Calu3 (cell line): Measurements from ENCODE around the gene PRRG1. TPM values are rescaled to one million over a fixed set of nuclear protein-coding genes. Genes with fewer than 3 reads are reported as not detected.

ENCODE experiments used
- BruUV-seq: library from RNA; stranded (reverse); fragments of 400-500 nt; replicated peaks from 2 replicates; lab custom pipeline; 2021; lab: Mats Ljungman, UMichigan
- CTCF ChIA-PET: fragments of 300-600 bp; sonication (Branson Sonifier 250); formaldehyde crosslinking; loops from one replicate; lab custom pipeline; 2022; ENCODE audit warnings: antibody characterized with exemption; lab: Charles Lee
- DNase-seq: peaks from one replicate; pipeline ENCODE4 v3.0.0; 2022
- H3K27ac Mint-ChIP-seq: one replicate; pipeline ENCODE4 v1.8.0; 2022; ENCODE audit warnings: mixed read lengths; ENCODE audit not compliant: unreplicated experiment
- H3K27me3 Mint-ChIP-seq: one replicate; pipeline ENCODE4 v1.8.0; 2022; ENCODE audit warnings: mixed read lengths; ENCODE audit not compliant: unreplicated experiment
- H3K36me3 Mint-ChIP-seq: one replicate; pipeline ENCODE4 v1.8.0; 2022; ENCODE audit warnings: mild to moderate bottlenecking, moderate library complexity, mixed read lengths; ENCODE audit not compliant: insufficient read depth, unreplicated experiment
- H3K4me1 Mint-ChIP-seq: one replicate; pipeline ENCODE4 v1.8.0; 2022; ENCODE audit warnings: mild to moderate bottlenecking, low read depth, mixed read lengths; ENCODE audit not compliant: unreplicated experiment
- H3K4me3 Mint-ChIP-seq: one replicate; pipeline ENCODE4 v1.8.0; 2022; ENCODE audit warnings: mild to moderate bottlenecking, low read depth, moderate library complexity, mixed read lengths; ENCODE audit not compliant: unreplicated experiment
- H3K9me3 Mint-ChIP-seq: one replicate; pipeline ENCODE4 v1.8.0; 2022; ENCODE audit warnings: low read depth, mixed read lengths; ENCODE audit not compliant: unreplicated experiment
- CTCF ChIP-seq: fragments of 200-600 bp; IDR thresholded peaks from one replicate; pipeline ENCODE4 v1.8.0; 2022; ENCODE audit warnings: antibody characterized with exemption; ENCODE audit not compliant: unreplicated experiment
- intact Hi-C: fragments of 100-400 bp; cut with micrococcal nuclease; formaldehyde crosslinking; loops from one replicate; pipeline ENCODE4 v1.10.0; 2022; ENCODE audit not compliant: unreplicated experiment
- total RNA-seq: library from RNA; stranded (reverse); gene quantifications from 2 replicates; pipeline ENCODE4 v1.2.3, GENCODE V29; 2022

The PRRG1 gene
- total RNA-seq, 1 experiment from 2014 or later, result 26.1 TPM

- Mint-ChIP-seq H3K4me1 (peaks cover 19% of the 10 kb centered on the region), H3K27ac (no peak overlapping the region), H3K27me3 (no peaks in the 10 kb centered on the region), H3K9me3 (peaks cover 8% of the 10 kb centered on the region), H3K4me3 (no peak overlapping the region), H3K36me3 (no peaks in the 10 kb centered on the region)
- CTCF ChIA-PET, result no interaction called here
- BruUV-seq, result no TSS peak
- DNase-seq, result no peak
- no peak for TF ChIP-seq CTCF
- intact Hi-C loops, result no loop called here
These were observed 12.4 kb downstream of the PRRG1 start for GRCh38 chrX:37361596-37361995.

GRCh38 chrX:37364666-37365065 is 15.5 kb downstream of the PRRG1 start:
- peaks cover 7% of the 10 kb centered on the region for H3K9me3 Mint-ChIP-seq
- no peak overlapping the region for H3K4me3 Mint-ChIP-seq
- no peaks in the 10 kb centered on the region for H3K27me3 Mint-ChIP-seq
- no peaks in the 10 kb centered on the region for H3K36me3 Mint-ChIP-seq
- DNase-seq, result no peak
- no TSS peak for BruUV-seq
- H3K27ac Mint-ChIP-seq, result no peak overlapping the region
- TF ChIP-seq CTCF, result no peak
- CTCF ChIA-PET, result no interaction called here
- intact Hi-C loops, result no loop called here
- peaks cover 18% of the 10 kb centered on the region for H3K4me1 Mint-ChIP-seq

- no TSS peak for BruUV-seq
- CTCF ChIA-PET, result no interaction called here
- intact Hi-C loops, result no loop called here
- Mint-ChIP-seq H3K9me3 (peaks cover 4% of the 10 kb centered on the region), H3K4me1 (peaks cover 18% of the 10 kb centered on the region), H3K27ac (no peak overlapping the region), H3K4me3 (no peak overlapping the region), H3K27me3 (no peaks in the 10 kb centered on the region), H3K36me3 (no peaks in the 10 kb centered on the region)
- DNase-seq, result no peak
- no peak for TF ChIP-seq CTCF
These were observed 18.8 kb downstream of the PRRG1 start for GRCh38 chrX:37367946-37368345.

GRCh38 chrX:37370499-37371141 is 21.5 kb downstream of the PRRG1 start:
- intact Hi-C loops, result no loop called here
- Mint-ChIP-seq H3K27ac (no peak overlapping the region), H3K36me3 (no peaks in the 10 kb centered on the region), H3K27me3 (no peaks in the 10 kb centered on the region), H3K4me3 (no peak overlapping the region), H3K9me3 (peaks cover 4% of the 10 kb centered on the region), H3K4me1 (peaks cover 22% of the 10 kb centered on the region)
- no peak for DNase-seq
- no TSS peak for BruUV-seq
- no peak for TF ChIP-seq CTCF
- CTCF ChIA-PET, result interaction anchor here (0.5 kb wide), 1 partner anchor 363 kb away, joined by 3 read pairs; no protein-coding TSS in a partner anchor
